MG63 (cell line): ENCODE data around the gene NCOA3. TPM values are rescaled to one million over a fixed set of nuclear protein-coding genes. Genes with fewer than 3 reads are reported as not detected.
A peak's percentile ranks its signal among the peaks of the same experiment; 100 is the strongest.
"Not testable (repeated sequence)": the region's sequence is repeated elsewhere in the genome, so short reads cannot be mapped to it uniquely, and the experiment has no call there.

ENCODE experiments used
- DNase-seq: peaks from one replicate; pipeline ENCODE4 v3.0.0-alpha.2; 2020
- H3K27me3 ChIP-seq: fragments of 250-450 bp; sonication (Bioruptor Pico); 2 replicates; pipeline ENCODE4 v1.5.1; 2020; ENCODE audit warnings: mild to moderate bottlenecking, moderate library complexity
- H3K36me3 ChIP-seq: fragments of 250-450 bp; sonication (Bioruptor Pico); 2 replicates; pipeline ENCODE4 v1.5.1; 2020; ENCODE audit warnings: mild to moderate bottlenecking, moderate library complexity
- H3K4me3 ChIP-seq: fragments of 250-450 bp; sonication (Bioruptor Pico); 2 replicates; pipeline ENCODE4 v1.5.1; 2020; ENCODE audit warnings: mild to moderate bottlenecking, moderate library complexity
- H3K9me3 ChIP-seq: fragments of 250-450 bp; sonication (Bioruptor Pico); 2 replicates; pipeline ENCODE4 v1.5.1; 2020; ENCODE audit warnings: mild to moderate bottlenecking, moderate library complexity
- total RNA-seq: library from RNA; depleted of rRNA; stranded (reverse); fragments of >200 nt; shearing (Covaris generic); gene quantifications from 2 replicates; pipeline ENCODE4 v1.2.3, GENCODE V29; 2014; ENCODE audit warnings: low replicate concordance

Gene NCOA3
- total RNA-seq, 1 experiment from 2014 or later = 9.2 TPM

- DNase-seq = no peak
- no peak overlapping the region for H3K4me3 ChIP-seq
- no peaks in the 10 kb centered on the region for H3K27me3 ChIP-seq
- no peaks in the 10 kb centered on the region for H3K36me3 ChIP-seq
- 0 out of 2 replicates have a peak, but pooled peaks cover 3% of the 10 kb centered on the region for H3K9me3 ChIP-seq
Measured at GRCh38 chr20:47492284-47492683, 9.4 kb upstream of the NCOA3 start.

- Histone ChIP-seq H3K36me3 (no peaks in the 10 kb centered on the region), H3K4me3 (no peak overlapping the region), H3K9me3 (0 out of 2 replicates have a peak, but pooled peaks cover 3% of the 10 kb centered on the region), H3K27me3 (no peaks in the 10 kb centered on the region)
- DNase-seq = peak; percentile 81
Measured at GRCh38 chr20:47493175-47493962, 8.3 kb upstream of the NCOA3 start.

- no peaks in the 10 kb centered on the region for H3K27me3 ChIP-seq
- H3K36me3 ChIP-seq = no peaks in the 10 kb centered on the region
- no peak for DNase-seq
- H3K9me3 ChIP-seq = 0 out of 2 replicates have a peak, but pooled peaks cover 3% of the 10 kb centered on the region
- H3K4me3 ChIP-seq = no peak overlapping the region
Measured at GRCh38 chr20:47493963-47494293, 7.8 kb upstream of the NCOA3 start.

GRCh38 chr20:47494606-47495005 is 7.1 kb upstream of the NCOA3 start:
- H3K36me3 ChIP-seq, H3K9me3 ChIP-seq, H3K27me3 ChIP-seq, DNase-seq, H3K4me3 ChIP-seq: not testable (repeated sequence)

- Histone ChIP-seq H3K4me3 (no peak overlapping the region), H3K27me3 (no peaks in the 10 kb centered on the region), H3K36me3 (no peaks in the 10 kb centered on the region), H3K9me3 (0 out of 2 replicates have a peak, but pooled peaks cover 3% of the 10 kb centered on the region)
- DNase-seq = no peak
Measured at GRCh38 chr20:47496118-47496517, 5.6 kb upstream of the NCOA3 start.

- no peaks in the 10 kb centered on the region for H3K27me3 ChIP-seq
- no peak overlapping the region for H3K4me3 ChIP-seq
- DNase-seq = no peak
- 0 out of 2 replicates have a peak, but pooled peaks cover 3% of the 10 kb centered on the region for H3K9me3 ChIP-seq
- H3K36me3 ChIP-seq = 0 out of 2 replicates have a peak, but pooled peaks cover 3% of the 10 kb centered on the region
Measured at GRCh38 chr20:47498606-47499005, 3.1 kb upstream of the NCOA3 start.

GRCh38 chr20:47499053-47499452 is 2.6 kb upstream of the NCOA3 start:
- Histone ChIP-seq H3K4me3 (no peak overlapping the region), H3K36me3 (0 out of 2 replicates have a peak, but pooled peaks cover 3% of the 10 kb centered on the region), H3K9me3 (0 out of 2 replicates have a peak, but pooled peaks cover 3% of the 10 kb centered on the region), H3K27me3 (no peaks in the 10 kb centered on the region)
- DNase-seq = no peak

GRCh38 chr20:47500082-47500481 is 1.6 kb upstream of the NCOA3 start:
- not testable (repeated sequence) for H3K36me3 ChIP-seq, DNase-seq

GRCh38 chr20:47500554-47500953 is 1.1 kb upstream of the NCOA3 start:
- H3K36me3 ChIP-seq = 0 out of 2 replicates have a peak, but pooled peaks cover 3% of the 10 kb centered on the region
- no peak for DNase-seq
- H3K9me3 ChIP-seq = 0 out of 2 replicates have a peak, but pooled peaks cover 1% of the 10 kb centered on the region
- peak overlapping the region; percentile 91 for H3K4me3 ChIP-seq
- H3K27me3 ChIP-seq = no peaks in the 10 kb centered on the region

More at GRCh38 chr20:47500082-47500481, 1.6 kb upstream of the NCOA3 start:
- not testable (repeated sequence) for H3K9me3 ChIP-seq, H3K4me3 ChIP-seq, H3K27me3 ChIP-seq

GRCh38 chr20:47501116-47501481 is 588 bp upstream of the NCOA3 start:
- Histone ChIP-seq H3K9me3 (no peaks in the 10 kb centered on the region), H3K36me3 (0 out of 2 replicates have a peak, but pooled peaks cover 3% of the 10 kb centered on the region), H3K4me3 (peak overlapping the region; percentile 91), H3K27me3 (no peaks in the 10 kb centered on the region)
- no peak for DNase-seq

GRCh38 chr20:47502271-47503239 is 868 bp downstream of the NCOA3 start:
- DNase-seq = peak; percentile 30
- Histone ChIP-seq H3K9me3 (no peaks in the 10 kb centered on the region), H3K36me3 (0 out of 2 replicates have a peak, but pooled peaks cover 3% of the 10 kb centered on the region), H3K27me3 (no peaks in the 10 kb centered on the region), H3K4me3 (peak overlapping the region; percentile 91)

GRCh38 chr20:47503685-47504084 is 2.0 kb downstream of the NCOA3 start:
- Histone ChIP-seq H3K27me3 (no peaks in the 10 kb centered on the region), H3K9me3 (no peaks in the 10 kb centered on the region), H3K36me3 (0 out of 2 replicates have a peak, but pooled peaks cover 3% of the 10 kb centered on the region), H3K4me3 (peak overlapping the region; percentile 91)
- no peak for DNase-seq

GRCh38 chr20:47506335-47506734 is 4.6 kb downstream of the NCOA3 start:
- no peak for DNase-seq
- Histone ChIP-seq H3K36me3 (peaks cover 3% of the 10 kb centered on the region; the same call in 1 of the 2 replicates), H3K4me3 (no peak overlapping the region), H3K9me3 (no peaks in the 10 kb centered on the region), H3K27me3 (no peaks in the 10 kb centered on the region)

- H3K9me3 ChIP-seq = no peaks in the 10 kb centered on the region
- peaks cover 2% of the 10 kb centered on the region; the same call in 1 of the 2 replicates for H3K36me3 ChIP-seq
- DNase-seq = no peak
- no peak overlapping the region for H3K4me3 ChIP-seq
- no peaks in the 10 kb centered on the region for H3K27me3 ChIP-seq
Measured at GRCh38 chr20:47506850-47507249, 5.2 kb downstream of the NCOA3 start.

- not testable (repeated sequence) for H3K36me3 ChIP-seq, H3K27me3 ChIP-seq, H3K4me3 ChIP-seq, H3K9me3 ChIP-seq, DNase-seq
Measured at GRCh38 chr20:47507275-47507981, 5.7 kb downstream of the NCOA3 start.

GRCh38 chr20:47508278-47508677 is 6.6 kb downstream of the NCOA3 start:
- Histone ChIP-seq H3K27me3 (no peaks in the 10 kb centered on the region), H3K4me3 (no peak overlapping the region), H3K9me3 (no peaks in the 10 kb centered on the region), H3K36me3 (no peaks in the 10 kb centered on the region; the same call in 1 of the 2 replicates)
- DNase-seq = no peak
